ENCODE results near the gene KDM4C.

The KDM4C gene

GRCh38 chr9:7206221-7206758 lies 448.5 kb downstream of the KDM4C start:
- no peak for DNase-seq (ENCODE audit: low read depth)
- H3K4me3 ChIP-seq (ENCODE audit: low read length) = no peak overlapping the region
- TF ChIP-seq CTCF (conservative IDR thresholded peaks at IDR 0.05; ENCODE audit: low read depth, low read length) = no peak

- no peak for TF ChIP-seq CTCF (conservative IDR thresholded peaks at IDR 0.05; ENCODE audit: low read depth, low read length)
- no peak overlapping the region for H3K4me3 ChIP-seq (ENCODE audit: low read length)
- no peak for DNase-seq (ENCODE audit: low read depth)
Observed at GRCh38 chr9:7209016-7209715, 451.4 kb downstream of the KDM4C start.

- no peak for DNase-seq (ENCODE audit: low read depth)
- TF ChIP-seq CTCF (conservative IDR thresholded peaks at IDR 0.05; ENCODE audit: low read depth, low read length) = no peak
- H3K4me3 ChIP-seq (ENCODE audit: low read length) = no peak overlapping the region
Observed at GRCh38 chr9:7209990-7210389, 452.2 kb downstream of the KDM4C start.

- no peak for TF ChIP-seq CTCF (conservative IDR thresholded peaks at IDR 0.05; ENCODE audit: low read depth, low read length)
- H3K4me3 ChIP-seq (ENCODE audit: low read length) = no peak overlapping the region
- no peak for DNase-seq (ENCODE audit: low read depth)
Observed at GRCh38 chr9:7210854-7211637, 453.3 kb downstream of the KDM4C start.

- DNase-seq (ENCODE audit: low read depth) = no peak
- TF ChIP-seq CTCF (conservative IDR thresholded peaks at IDR 0.05; ENCODE audit: low read depth, low read length) = no peak
- H3K4me3 ChIP-seq (ENCODE audit: low read length) = no peak overlapping the region
Observed at GRCh38 chr9:7211657-7212056, 453.9 kb downstream of the KDM4C start.

GRCh38 chr9:7212101-7212500 lies 454.3 kb downstream of the KDM4C start:
- no peak for TF ChIP-seq CTCF (conservative IDR thresholded peaks at IDR 0.05; ENCODE audit: low read depth, low read length)
- no peak for DNase-seq (ENCODE audit: low read depth)
- H3K4me3 ChIP-seq (ENCODE audit: low read length) = no peak overlapping the region
